Left ventricle myocardium superior (tissue), 1 donor: ENCODE data around the gene DNAJC15. TPM values are rescaled to one million over a fixed set of nuclear protein-coding genes. Genes with fewer than 3 reads are reported as not detected.
A peak's percentile ranks its signal among the peaks of the same experiment; 100 is the strongest.

Experiments
- ATAC-seq: fragments of 200-7000 bp; cut with Tn5 transposase; one replicate; pipeline ENCODE4 v1.9.1; 2020; ENCODE audit warnings: mild to moderate bottlenecking, moderate library complexity
- DNase-seq: peaks from one replicate; pipeline ENCODE4 v3.0.0-alpha.2; 2020
- intact Hi-C: fragments of 100-400 bp; cut with micrococcal nuclease; formaldehyde crosslinking; loops from one replicate; pipeline ENCODE4 v1.11.0; 2022
- total RNA-seq: library from RNA; stranded (reverse); fragmentation: NEBNext Ultra II Directional; extraction: Animal tissue kit (Norgen Biotek cat#: 25700); gene quantifications from one replicate; pipeline ENCODE4 v1.2.1, GENCODE V29; 2021
- donor health status: DM: no; HTN: yes; CAD: no; lungs with severe emphysema.

DNAJC15 gene
- total RNA-seq, 1 donor from 2014 or later = 26.6 TPM

- intact Hi-C loops = no loop called here
- no peak for ATAC-seq
- DNase-seq = no peak
Observed at GRCh38 chr13:43111559-43112400, 88.4 kb downstream of the DNAJC15 start.

- intact Hi-C loops = no loop called here
- ATAC-seq = peak; percentile 47
Observed at GRCh38 chr13:43113603-43114002, 90.2 kb downstream of the DNAJC15 start.

GRCh38 chr13:43114504-43114903 lies 91.1 kb downstream of the DNAJC15 start:
- ATAC-seq = no peak
- DNase-seq = no peak
- intact Hi-C loops = no loop called here

More at GRCh38 chr13:43113603-43114002, 90.2 kb downstream of the DNAJC15 start:
- DNase-seq = no peak

- intact Hi-C loops = no loop called here
- no peak for ATAC-seq
- no peak for DNase-seq
Observed at GRCh38 chr13:43115141-43115540, 91.8 kb downstream of the DNAJC15 start.

- no peak for ATAC-seq
- intact Hi-C loops = no loop called here
- DNase-seq = no peak
Observed at GRCh38 chr13:43116242-43116641, 92.9 kb downstream of the DNAJC15 start.

- no peak for ATAC-seq
- intact Hi-C loops = no loop called here
- DNase-seq = no peak
Observed at GRCh38 chr13:43118521-43118920, 95.1 kb downstream of the DNAJC15 start.

GRCh38 chr13:43119206-43119605 lies 95.8 kb downstream of the DNAJC15 start:
- ATAC-seq (no peak), DNase-seq (no peak)
- intact Hi-C loops = no loop called here

GRCh38 chr13:43122791-43123190 lies 99.4 kb downstream of the DNAJC15 start:
- intact Hi-C loops = no loop called here
- no peak for DNase-seq
- ATAC-seq = no peak

GRCh38 chr13:43123856-43124255 lies 100.5 kb downstream of the DNAJC15 start:
- intact Hi-C loops = no loop called here
- no peak for ATAC-seq
- no peak for DNase-seq

GRCh38 chr13:43124490-43124889 lies 101.1 kb downstream of the DNAJC15 start:
- ATAC-seq (no peak), DNase-seq (no peak)
- intact Hi-C loops = no loop called here

- ATAC-seq (no peak), DNase-seq (no peak)
- intact Hi-C loops = no loop called here
Observed at GRCh38 chr13:43126420-43126819, 103.0 kb downstream of the DNAJC15 start.

- DNase-seq (no peak), ATAC-seq (peak; percentile 76)
- intact Hi-C loops = no loop called here
Observed at GRCh38 chr13:43127103-43127798, 103.9 kb downstream of the DNAJC15 start.

GRCh38 chr13:43127827-43128226 lies 104.4 kb downstream of the DNAJC15 start:
- intact Hi-C loops = no loop called here
- ATAC-seq (peak; percentile 89), DNase-seq (no peak)

- intact Hi-C loops = no loop called here
- peak; percentile 49 for DNase-seq
- ATAC-seq = peak; percentile 32
Observed at GRCh38 chr13:43128504-43128961, 105.1 kb downstream of the DNAJC15 start.

GRCh38 chr13:43129066-43129465 lies 105.7 kb downstream of the DNAJC15 start:
- intact Hi-C loops = no loop called here
- no peak for DNase-seq
- ATAC-seq = no peak

- intact Hi-C loops = no loop called here
- no peak for DNase-seq
- ATAC-seq = no peak
Observed at GRCh38 chr13:43129511-43130110, 106.2 kb downstream of the DNAJC15 start.

- ATAC-seq (peak; percentile 72), DNase-seq (no peak)
- intact Hi-C loops = no loop called here
Observed at GRCh38 chr13:43132257-43132656, 108.9 kb downstream of the DNAJC15 start.

- no peak for ATAC-seq
- intact Hi-C loops = no loop called here
- DNase-seq = no peak
Observed at GRCh38 chr13:43132911-43133310, 109.5 kb downstream of the DNAJC15 start.

- no peak for ATAC-seq
- intact Hi-C loops = no loop called here
- no peak for DNase-seq
Observed at GRCh38 chr13:43133792-43134191, 110.4 kb downstream of the DNAJC15 start.

GRCh38 chr13:43134868-43135267 lies 111.5 kb downstream of the DNAJC15 start:
- no peak for ATAC-seq
- intact Hi-C loops = no loop called here

More at GRCh38 chr13:43134868-43135267, 111.5 kb downstream of the DNAJC15 start:
- no peak for DNase-seq
